ENCODE results near the gene PPM1A.

The PPM1A gene

DNA sequence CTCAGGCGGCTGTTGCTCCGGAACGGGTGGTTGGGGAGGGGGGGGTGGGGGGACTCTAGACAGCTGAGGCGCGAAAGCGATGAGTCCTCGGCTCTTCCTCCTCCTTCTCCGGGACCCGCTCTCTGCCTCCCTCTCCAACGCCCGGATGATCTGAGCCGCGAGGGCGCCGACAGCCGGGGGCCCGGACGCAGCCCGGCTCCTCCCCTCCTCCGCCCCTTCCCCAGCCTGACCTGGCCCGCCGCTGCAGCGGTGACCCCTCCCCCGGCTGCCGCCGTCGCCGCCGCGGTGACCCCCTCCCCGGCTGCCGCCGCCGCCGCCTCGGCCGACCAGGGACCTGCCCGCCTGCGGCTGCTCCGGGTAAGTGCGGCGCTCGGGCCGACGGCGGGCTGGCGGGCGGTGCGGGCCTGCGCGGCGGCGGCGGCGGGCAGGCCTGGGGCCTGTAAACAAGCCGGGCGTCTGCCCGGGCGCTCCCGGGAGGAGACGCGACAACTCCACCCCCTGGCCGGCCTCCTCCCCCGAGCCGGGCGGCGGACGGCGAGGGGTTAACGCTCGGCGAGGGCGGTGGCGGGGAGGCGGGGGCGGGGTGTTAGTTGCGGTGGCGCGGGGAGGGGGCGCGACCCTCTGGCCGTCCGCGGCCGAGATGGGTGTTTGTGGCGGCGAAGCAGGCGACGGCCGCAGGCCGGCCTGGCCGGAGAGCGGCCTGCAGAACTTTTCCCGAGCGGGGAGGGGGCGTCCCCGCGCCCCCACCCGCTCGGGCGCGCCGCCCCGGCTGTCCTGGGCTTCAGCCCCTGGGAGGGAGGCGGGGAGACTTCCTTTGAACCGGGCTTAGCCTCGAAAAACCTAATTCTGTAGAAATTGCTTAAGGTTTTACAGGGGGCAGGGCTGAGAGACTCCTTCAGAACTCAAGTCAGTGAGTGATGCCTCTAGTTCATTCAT lies 568 bp downstream of the PPM1A start:
- FAIRE-seq (peak; percentile 60), DNase-seq (ENCODE audit: insufficient read length) (peak; percentile 57)
- TF ChIP-seq TAF1 (IDR thresholded peaks at IDR 0.05; ENCODE audit: borderline replicate concordance, low read depth, low read length) (no peak; the same call in 1 of the 2 replicates), POLR2AphosphoS5 (IDR thresholded peaks at IDR 0.05; ENCODE audit: low read depth, low read length) (no peak), POLR2A (IDR thresholded peaks at IDR 0.05; ENCODE audit: low read depth, low read length) (no peak)

- no peak for TF ChIP-seq POLR2AphosphoS5 (IDR thresholded peaks at IDR 0.05; ENCODE audit: low read depth, low read length)
- no peak for TF ChIP-seq POLR2A (IDR thresholded peaks at IDR 0.05; ENCODE audit: low read depth, low read length)
- no peak for TF ChIP-seq TAF1 (IDR thresholded peaks at IDR 0.05; ENCODE audit: borderline replicate concordance, low read depth, low read length)
- DNase-seq (ENCODE audit: insufficient read length) (no peak), FAIRE-seq (peak; percentile 92)
Measured at GRCh38 chr14:60250257-60251035, 1.4 kb downstream of the PPM1A start.

DNA sequence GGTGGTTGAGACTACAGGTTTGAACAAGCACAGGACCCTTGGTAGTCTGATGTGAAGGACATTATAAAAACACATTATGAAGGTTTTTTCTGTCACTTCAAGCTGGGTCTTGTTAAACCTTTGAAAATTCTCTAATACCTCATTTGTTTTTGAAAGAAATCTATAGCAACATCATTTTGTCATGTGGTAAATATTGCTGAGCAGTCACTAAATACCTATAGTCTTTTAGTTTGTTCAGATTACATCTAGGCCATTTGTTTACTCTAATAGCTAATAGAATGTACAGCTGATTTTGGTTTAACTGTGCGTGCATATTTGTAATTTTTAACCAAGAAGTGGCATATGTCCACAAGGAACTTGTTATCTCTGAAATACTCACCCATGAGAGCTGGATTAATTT lies 2.9 kb downstream of the PPM1A start:
- FAIRE-seq = no peak
- TF ChIP-seq POLR2AphosphoS5 (IDR thresholded peaks at IDR 0.05; ENCODE audit: low read depth, low read length) (no peak), POLR2A (IDR thresholded peaks at IDR 0.05; ENCODE audit: low read depth, low read length) (no peak), TAF1 (IDR thresholded peaks at IDR 0.05; ENCODE audit: borderline replicate concordance, low read depth, low read length) (no peak)
- DNase-seq (ENCODE audit: insufficient read length) = no peak

GRCh38 chr14:60252630-60253029 lies 3.6 kb downstream of the PPM1A start:
- FAIRE-seq (no peak), DNase-seq (ENCODE audit: insufficient read length) (no peak)
- TF ChIP-seq POLR2A (IDR thresholded peaks at IDR 0.05; ENCODE audit: low read depth, low read length) = no peak
- TF ChIP-seq TAF1 (IDR thresholded peaks at IDR 0.05; ENCODE audit: borderline replicate concordance, low read depth, low read length) = no peak
- TF ChIP-seq POLR2AphosphoS5 (IDR thresholded peaks at IDR 0.05; ENCODE audit: low read depth, low read length) = no peak

DNA sequence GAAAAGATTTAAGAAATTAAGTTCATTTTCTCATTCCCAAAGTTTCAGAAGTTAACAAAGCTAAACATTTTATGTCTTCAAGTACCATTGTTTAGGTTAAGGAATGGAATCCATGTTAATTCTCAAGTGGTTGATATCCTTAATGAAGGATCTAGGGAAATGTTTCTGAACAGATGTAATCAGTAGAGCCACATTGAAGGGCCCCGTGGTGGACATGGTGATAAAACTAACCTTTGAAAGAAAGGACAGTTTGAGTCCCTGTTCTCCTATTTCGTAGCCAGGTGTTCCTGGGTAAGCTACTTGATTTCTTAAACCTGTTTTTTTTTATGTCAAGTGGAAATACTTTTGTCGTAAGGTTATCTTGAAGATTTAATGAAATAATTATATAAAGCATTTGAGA lies 4.6 kb downstream of the PPM1A start:
- no peak for DNase-seq (ENCODE audit: insufficient read length)
- no peak for TF ChIP-seq TAF1 (IDR thresholded peaks at IDR 0.05; ENCODE audit: borderline replicate concordance, low read depth, low read length)
- no peak for TF ChIP-seq POLR2A (IDR thresholded peaks at IDR 0.05; ENCODE audit: low read depth, low read length)
- no peak for TF ChIP-seq POLR2AphosphoS5 (IDR thresholded peaks at IDR 0.05; ENCODE audit: low read depth, low read length)
- no peak for FAIRE-seq

- no peak for TF ChIP-seq POLR2AphosphoS5 (IDR thresholded peaks at IDR 0.05; ENCODE audit: low read depth, low read length)
- TF ChIP-seq POLR2A (IDR thresholded peaks at IDR 0.05; ENCODE audit: low read depth, low read length) = no peak
- DNase-seq (ENCODE audit: insufficient read length) (no peak), FAIRE-seq (no peak)
Measured at GRCh38 chr14:60254176-60254575, 5.2 kb downstream of the PPM1A start.

DNA sequence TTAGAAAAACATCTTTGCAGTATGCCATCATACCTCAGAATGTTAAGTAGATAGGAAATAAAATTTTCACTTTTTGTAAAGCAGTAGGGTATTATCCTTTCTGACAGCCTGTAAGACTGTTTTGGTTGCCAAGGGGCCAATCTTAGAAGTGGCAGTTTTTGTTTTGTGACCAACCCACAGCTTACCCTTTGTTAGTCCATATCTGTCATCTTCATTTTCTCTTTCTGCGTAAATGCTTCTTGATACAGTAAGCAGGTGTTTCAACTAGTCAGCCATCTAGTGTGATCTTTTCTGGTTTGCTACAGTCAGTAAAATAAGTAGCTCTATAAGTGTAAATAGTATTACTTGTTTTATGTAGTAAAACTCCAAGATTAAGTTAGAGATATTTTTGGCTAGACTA lies 8.8 kb downstream of the PPM1A start:
- DNase-seq (ENCODE audit: insufficient read length) (no peak), FAIRE-seq (no peak)
- TF ChIP-seq POLR2AphosphoS5 (IDR thresholded peaks at IDR 0.05; ENCODE audit: low read depth, low read length) (no peak), POLR2A (IDR thresholded peaks at IDR 0.05; ENCODE audit: low read depth, low read length) (no peak)

DNA sequence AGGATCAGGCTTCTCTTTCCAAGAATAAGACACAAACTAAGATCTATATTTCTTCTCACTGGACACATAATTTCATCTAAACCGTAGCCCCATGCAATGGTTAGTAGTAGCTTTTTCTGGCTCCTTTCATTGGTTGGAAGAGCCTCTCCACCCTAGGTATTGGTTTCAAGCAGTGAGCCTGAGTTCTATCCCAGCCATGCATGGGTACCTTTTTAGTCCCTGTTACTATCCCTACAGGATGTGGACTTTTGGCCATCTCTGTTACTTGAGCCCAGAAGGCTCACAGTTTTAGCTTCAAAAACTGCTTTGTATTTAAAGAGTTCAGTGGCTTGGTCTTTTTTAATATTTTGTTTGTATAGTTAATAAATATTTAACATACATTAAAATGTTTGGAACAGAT lies 16.1 kb downstream of the PPM1A start:
- no peak for DNase-seq (ENCODE audit: insufficient read length)
- no peak for TF ChIP-seq POLR2A (IDR thresholded peaks at IDR 0.05; ENCODE audit: low read depth, low read length)
- no peak for TF ChIP-seq POLR2AphosphoS5 (IDR thresholded peaks at IDR 0.05; ENCODE audit: low read depth, low read length)
- no peak for TF ChIP-seq TAF1 (IDR thresholded peaks at IDR 0.05; ENCODE audit: borderline replicate concordance, low read depth, low read length)
- FAIRE-seq = no peak

- TF ChIP-seq TAF1 (IDR thresholded peaks at IDR 0.05; ENCODE audit: borderline replicate concordance, low read depth, low read length) (no peak), POLR2AphosphoS5 (IDR thresholded peaks at IDR 0.05; ENCODE audit: low read depth, low read length) (no peak), POLR2A (IDR thresholded peaks at IDR 0.05; ENCODE audit: low read depth, low read length) (no peak)
- no peak for DNase-seq (ENCODE audit: insufficient read length)
- FAIRE-seq = no peak
Measured at GRCh38 chr14:60266021-60266937, 17.3 kb downstream of the PPM1A start.

GRCh38 chr14:60272177-60272576 lies 23.2 kb downstream of the PPM1A start:
- no peak for TF ChIP-seq POLR2A (IDR thresholded peaks at IDR 0.05; ENCODE audit: low read depth, low read length)
- no peak for TF ChIP-seq TAF1 (IDR thresholded peaks at IDR 0.05; ENCODE audit: borderline replicate concordance, low read depth, low read length)
- no peak for TF ChIP-seq POLR2AphosphoS5 (IDR thresholded peaks at IDR 0.05; ENCODE audit: low read depth, low read length)
- DNase-seq (ENCODE audit: insufficient read length) (no peak), FAIRE-seq (no peak)

GRCh38 chr14:60273956-60274355 lies 24.9 kb downstream of the PPM1A start:
- no peak for DNase-seq (ENCODE audit: insufficient read length)
- FAIRE-seq = no peak
- no peak for TF ChIP-seq TAF1 (IDR thresholded peaks at IDR 0.05; ENCODE audit: borderline replicate concordance, low read depth, low read length)
- no peak for TF ChIP-seq POLR2AphosphoS5 (IDR thresholded peaks at IDR 0.05; ENCODE audit: low read depth, low read length)
- no peak for TF ChIP-seq POLR2A (IDR thresholded peaks at IDR 0.05; ENCODE audit: low read depth, low read length)
